PC-3 (cell line): ENCODE data around the gene TACC2.

Experiments used
- CTCF ChIP-seq: fragments of 300-600 bp; sonication (generic); conservative IDR thresholded peaks from 2 replicates; pipeline ENCODE4 v1.5.1; 2017; ENCODE audit warnings: antibody characterized with exemption, low read depth, mild to moderate bottlenecking, low read length
- EZH2 ChIP-seq: fragments of 300-600 bp; sonication (generic); IDR thresholded peaks from one replicate; pipeline ENCODE4 v1.6.1; 2017; ENCODE audit warnings: antibody characterized with exemption, mild to moderate bottlenecking, low read length; ENCODE audit not compliant: unreplicated experiment

GRCh38 chr10:121981346-121981745, 7.6 kb upstream of the TACC2 start:
- TF ChIP-seq CTCF (no peak), EZH2 (no peak)
